GM12878 (cell line): ENCODE data around the gene BEGAIN. TPM values are rescaled to one million over a fixed set of nuclear protein-coding genes. Genes with fewer than 3 reads are reported as not detected.

Source experiments
- ATAC-seq: fragments of 200-7000 bp; cut with Tn5 transposase; 3 replicates; pipeline ENCODE4 v1.9.1; 2020; ENCODE audit warnings: mild to moderate bottlenecking, moderate library complexity
- BruUV-seq: library from RNA; stranded (reverse); fragments of 400-500 nt; replicated peaks from 2 replicates; lab custom pipeline; 2021; lab: Mats Ljungman, UMichigan
- CTCF ChIA-PET: fragments of 300-600 bp; sonication (Branson Sonifier 250); formaldehyde crosslinking; extraction: SDS; loops from one replicate; lab custom pipeline; 2021; ENCODE audit warnings: inconsistent platforms; lab: Yijun Ruan, JAX
- POLR2A ChIA-PET: fragments of 350-600 bp; formaldehyde crosslinking; extraction: SDS; loops from one replicate; lab custom pipeline; 2021; ENCODE audit warnings: inconsistent platforms; lab: Charles Lee
- RAD21 ChIA-PET: fragments of 300-600 bp; sonication (Branson Sonifier 250); formaldehyde crosslinking; loops from one replicate; lab custom pipeline; 2023; ENCODE audit warnings: antibody characterized with exemption; ENCODE audit not compliant: unreplicated experiment; lab: Charles Lee
- SMC1A ChIA-PET: fragments of 300-600 bp; sonication (Branson Sonifier 250); formaldehyde crosslinking; loops from one replicate; lab custom pipeline; 2023; ENCODE audit not compliant: unreplicated experiment, uncharacterized antibody; lab: Charles Lee
- DNase-seq: peaks from one replicate; pipeline ENCODE4 v3.0.0-alpha.2; 2011; ENCODE audit warnings: low read depth, low spot score
- FAIRE-seq: peaks from 3 replicates; lab custom pipeline; 2011; peaks lifted over from hg19 to GRCh38; lab: Jason Lieb, UNC
- H2AFZ ChIP-seq: 2 replicates; pipeline ENCODE4 v1.6.0; 2011; ENCODE audit warnings: low read depth, low read length, control low read depth; ENCODE audit not compliant: control insufficient read depth
- H3K27ac ChIP-seq: 2 replicates; pipeline ENCODE4 v1.5.1; 2011; ENCODE audit warnings: control low read depth; ENCODE audit not compliant: control insufficient read depth, insufficient read depth
- H3K27me3 ChIP-seq, 2 experiments: replicated peaks in 1 of 2; 2 replicates each; pipeline versions ENCODE4 v1.6.0 to v1.6.1; 2011; ENCODE audit warnings: low read length in 1 of 2; ENCODE audit not compliant: control insufficient read depth in 2 of 2, insufficient read depth in 2 of 2
- H3K36me3 ChIP-seq, 2 experiments: 2 replicates each; pipeline ENCODE4 v1.5.1; 2011; ENCODE audit warnings: low read length in 1 of 2; ENCODE audit not compliant: control insufficient read depth in 2 of 2, insufficient read depth in 2 of 2
- H3K4me1 ChIP-seq: 2 replicates; pipeline ENCODE4 v1.6.1; 2011; ENCODE audit warnings: mild to moderate bottlenecking, low read length, moderate library complexity, mixed read lengths; ENCODE audit not compliant: control insufficient read depth, insufficient read depth
- H3K4me2 ChIP-seq: 2 replicates; pipeline ENCODE4 v1.6.0; 2011; ENCODE audit warnings: control low read depth; ENCODE audit not compliant: control insufficient read depth, insufficient read depth
- H3K4me3 ChIP-seq: fragments of 200-600 bp; sonication (generic); 2 replicates; pipeline ENCODE4 v1.5.1; 2016
- H3K79me2 ChIP-seq: 2 replicates; pipeline ENCODE4 v1.6.0; 2011; ENCODE audit warnings: low read length; ENCODE audit not compliant: control insufficient read depth, insufficient read depth
- H3K9ac ChIP-seq: 2 replicates; pipeline ENCODE4 v1.8.0; 2011; ENCODE audit warnings: low read length, control low read depth, mixed read lengths; ENCODE audit not compliant: control insufficient read depth, insufficient read depth
- H3K9me3 ChIP-seq: replicated peaks from 3 replicates; pipeline ENCODE4 v1.5.1; 2011; ENCODE audit warnings: mild to moderate bottlenecking, low read length; ENCODE audit not compliant: control insufficient read depth, insufficient read depth
- H4K20me1 ChIP-seq: 2 replicates; pipeline ENCODE4 v1.6.0; 2011; ENCODE audit not compliant: control insufficient read depth, insufficient read depth
- CUX1 ChIP-seq: IDR thresholded peaks from 2 replicates; pipeline ENCODE4 v1.6.1; 2012; ENCODE audit warnings: improper control_type of control experiment, low read depth, low read length; ENCODE audit not compliant: insufficient replicate concordance
- GATAD2B ChIP-seq: fragments of 450-650 bp; conservative IDR thresholded peaks from 2 replicates; pipeline ENCODE4 v1.6.1; 2017; ENCODE audit warnings: low read depth, mild to moderate bottlenecking, moderate library complexity
- IKZF2 ChIP-seq, 2 experiments: fragments of 450-650 bp; IDR thresholded peaks; 2 replicates each; pipeline ENCODE4 v1.6.1; 2017; ENCODE audit warnings: mild to moderate bottlenecking in 2 of 2, moderate library complexity in 2 of 2
- MEF2B ChIP-seq: fragments of 450-650 bp; IDR thresholded peaks from 2 replicates; pipeline ENCODE4 v1.6.1; 2018; ENCODE audit warnings: mild to moderate bottlenecking, moderate library complexity; ENCODE audit not compliant: partially characterized antibody, poor library complexity, severe bottlenecking
- SPI1 ChIP-seq: IDR thresholded peaks from 2 replicates; pipeline ENCODE4 v1.6.1; 2011; ENCODE audit warnings: low read depth, mild to moderate bottlenecking, low read length, moderate library complexity, borderline replicate concordance; ENCODE audit not compliant: insufficient read depth
- ZBTB40 ChIP-seq: fragments of 450-650 bp; IDR thresholded peaks from 2 replicates; pipeline ENCODE4 v1.6.1; 2016; ENCODE audit warnings: mild to moderate bottlenecking, moderate library complexity, borderline replicate concordance
- ZNF592 ChIP-seq: fragments of 450-650 bp; IDR thresholded peaks from 2 replicates; pipeline ENCODE4 v1.6.1; 2017; ENCODE audit warnings: mild to moderate bottlenecking, moderate library complexity
- WGBS: methylation state at CpG from one replicate; pipeline ENCODE4 v1.1.6; 2016; ENCODE audit warnings: low lambda C conversion rate; ENCODE audit not compliant: insufficient replicate concordance, insufficient coverage; ENCODE audit errors: missing lambda C conversion rate; 5-methylcytosine and 5-hydroxymethylcytosine counted together
- in situ Hi-C: fragments of 300-500 bp; cut with MboI; formaldehyde crosslinking; loops from 9 replicates; pipeline ENCODE4 v1.14.3; 2018; ENCODE audit warnings: mixed read lengths
- intact Hi-C: fragments of 100-400 bp; cut with micrococcal nuclease; formaldehyde crosslinking; loops from one replicate; pipeline ENCODE4 v1.14.2; 2022; ENCODE audit not compliant: unreplicated experiment
- polyA plus RNA-seq, 11 experiments: library from polyadenylated mRNA; depleted of rRNA in 4 of 11; unstranded in 6 of 11; stranded (reverse) in 5 of 11; fragments of >200 nt; fragmentation: Nextera tagmentation in 4 of 11; fragmentation: Illumina TruSeq in 1 of 11; extraction: Ambion mirVana in 4 of 11; extraction: Trizol in 1 of 11; gene quantifications; 1 replicate in 1 of 11; 2 replicates in 10 of 11; pipeline versions ENCODE4 v1.2.1 to v1.2.3, GENCODE V29; 2011 to 2016; ENCODE audit warnings: inconsistent platforms in 2 of 11, missing spikeins in 2 of 11, low read depth in 1 of 11
- total RNA-seq, 4 experiments: library from RNA; depleted of rRNA in 3 of 4; stranded (reverse); fragments of >200 nt in 3 of 4; fragmentation: Illumina TruSeq in 1 of 4; extraction: Trizol in 1 of 4; gene quantifications; 2 replicates each; pipeline versions ENCODE4 v1.2.1 to v1.2.3, GENCODE V29; 2013 to 2021

Gene BEGAIN
- total and polyA plus RNA-seq, 10 of the 15 experiments (the other 5 are each of a cell fraction or from before 2014, with no cell fraction given) = 0.01 to 0.31 (median 0.06) TPM; not detected in 5

GRCh38 chr14:100533656-100534485 is 53.3 kb downstream of the BEGAIN start:
- WGBS = 44% methylated on average over 16 of the region's 17 CpGs
- DNase-seq = no peak
- CTCF ChIA-PET = interaction anchor here (1.0 to 2.2 kb wide), 3 partner anchors 94 to 149 kb away, joined by 3 to 10 read pairs (median 3); no protein-coding TSS in a partner anchor
- SMC1A ChIA-PET = no interaction called here
- H3K36me3 ChIP-seq = no peaks in the 10 kb centered on the region; a peak in 1 of 4 replicates
- no peak for FAIRE-seq
- POLR2A ChIA-PET = no interaction called here
- in situ Hi-C loops (no loop called here), intact Hi-C loops (no loop called here)
- no peaks in the 10 kb centered on the region for H3K4me1 ChIP-seq
- no TSS peak for BruUV-seq
- no peak overlapping the region for H3K4me2 ChIP-seq
- RAD21 ChIA-PET = no interaction called here
- no peaks in the 10 kb centered on the region for H3K79me2 ChIP-seq
- no peak overlapping the region for H3K27ac ChIP-seq
- H3K9ac ChIP-seq = no peak overlapping the region
- no peaks in the 10 kb centered on the region for H3K27me3 ChIP-seq
- H4K20me1 ChIP-seq = no peaks in the 10 kb centered on the region
- H3K4me3 ChIP-seq = no peak overlapping the region
- no peak for ATAC-seq
- no peaks in the 10 kb centered on the region for H3K9me3 ChIP-seq
- H2AFZ ChIP-seq = no peak overlapping the region
- TF ChIP-seq ZNF592 (no peak), IKZF2 (IDR thresholded peaks at IDR 0.05) (no peak), MEF2B (no peak), GATAD2B (no peak), CUX1 (no peak), SPI1 (no peak), ZBTB40 (no peak)
